ENCODE measurements around the gene FOXI1. TPM values are rescaled to one million over a fixed set of nuclear protein-coding genes. Genes with fewer than 3 reads are reported as not detected.

Gene FOXI1
- total RNA-seq, 6 donors from 2014 or later: 0.30 TPM; not detected in 5

DNA sequence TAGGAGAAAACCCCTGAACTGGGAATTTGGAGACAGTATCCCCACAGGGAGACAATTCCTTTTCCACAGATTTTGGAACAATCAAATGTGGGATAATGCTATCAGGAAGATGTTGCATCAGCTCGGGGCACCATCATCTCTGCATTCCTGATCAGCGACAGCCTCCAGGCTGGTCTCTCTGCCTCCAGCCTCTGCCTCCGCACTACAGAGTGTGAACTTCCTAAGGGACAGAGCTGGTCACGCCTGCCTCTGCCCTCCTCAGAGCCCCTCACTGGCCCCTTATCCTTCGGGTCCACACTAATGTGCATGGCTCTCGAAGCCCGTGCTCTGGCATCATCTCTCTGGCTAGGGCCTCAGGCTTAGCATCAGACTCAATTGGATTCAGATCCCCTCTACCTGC is 8.6 kb downstream of the FOXI1 start:
- Histone ChIP-seq H3K36me3 (no peaks in the 10 kb centered on the region), H3K4me1 (no peaks in the 10 kb centered on the region), H3K27ac (no peak overlapping the region), H3K9me3 (no peaks in the 10 kb centered on the region), H3K27me3 (no peaks in the 10 kb centered on the region), H3K4me3 (no peak overlapping the region)
- DNase-seq: no peak
- 82 to 97% methylated on average over 7 of the region's 7 CpGs for WGBS, 2 donors
- TF ChIP-seq POLR2AphosphoS5 (IDR thresholded peaks at IDR 0.05): no peak
- TF ChIP-seq CTCF (IDR thresholded peaks at IDR 0.05): no peak
- TF ChIP-seq EP300 (IDR thresholded peaks at IDR 0.05): no peak
- no peak for TF ChIP-seq POLR2A (IDR thresholded peaks at IDR 0.05)
- no peak for ATAC-seq (ENCODE audit: low FRiP score in 2 of 2)

DNA sequence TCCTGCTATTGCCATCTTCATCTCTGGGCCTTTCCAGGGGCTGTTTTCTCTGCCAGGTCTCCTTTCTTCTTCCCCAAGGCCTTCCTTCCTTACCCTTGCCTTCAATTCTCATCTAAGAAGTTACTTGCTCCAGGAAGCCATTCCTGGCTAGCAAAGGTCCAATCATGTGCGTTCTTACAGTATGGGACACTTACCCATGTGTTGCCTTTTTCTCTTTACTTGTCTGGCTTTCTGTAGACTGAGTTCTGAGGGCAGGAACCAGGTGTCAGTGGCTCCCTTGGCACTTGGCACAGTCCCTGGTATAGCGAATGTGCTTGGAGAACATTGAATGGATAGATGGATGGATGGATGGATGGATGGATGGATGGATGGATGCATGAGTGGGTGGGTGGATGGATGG is 10.2 kb downstream of the FOXI1 start:
- no peaks in the 10 kb centered on the region for H3K4me1 ChIP-seq
- no peaks in the 10 kb centered on the region for H3K36me3 ChIP-seq
- no peak for DNase-seq
- 95 to 98% methylated on average over 2 of the region's 2 CpGs for WGBS, 2 donors
- ATAC-seq (ENCODE audit: low FRiP score in 2 of 2): no peak
- H3K27ac ChIP-seq: no peak overlapping the region
- H3K27me3 ChIP-seq: no peaks in the 10 kb centered on the region
- H3K4me3 ChIP-seq: no peak overlapping the region
- TF ChIP-seq CTCF (IDR thresholded peaks at IDR 0.05) (no peak), EP300 (IDR thresholded peaks at IDR 0.05) (no peak)
- no peaks in the 10 kb centered on the region for H3K9me3 ChIP-seq

DNA sequence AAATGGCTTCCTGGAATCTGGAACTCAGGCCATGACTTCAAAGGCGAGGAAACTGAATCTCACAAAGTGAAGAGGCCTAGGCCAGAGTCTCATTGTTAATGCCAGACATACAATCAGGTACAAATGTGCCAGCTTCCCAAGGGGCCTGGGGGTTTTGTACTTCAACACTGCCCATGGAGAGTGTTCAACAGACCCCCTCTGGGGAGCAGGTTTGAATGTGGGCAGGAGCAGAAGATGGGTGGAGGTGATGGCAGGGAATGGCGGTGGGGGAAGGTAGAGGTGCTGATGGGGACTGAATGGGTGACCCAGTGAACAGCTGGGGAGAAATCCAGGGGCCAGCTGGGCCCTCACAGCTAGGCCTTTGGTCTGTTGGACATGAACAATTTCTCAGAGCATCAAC is 12.0 kb downstream of the FOXI1 start:
- Histone ChIP-seq H3K36me3 (no peaks in the 10 kb centered on the region), H3K9me3 (no peaks in the 10 kb centered on the region), H3K4me1 (no peaks in the 10 kb centered on the region), H3K27ac (no peak overlapping the region), H3K27me3 (no peaks in the 10 kb centered on the region), H3K4me3 (no peak overlapping the region)
- WGBS, 2 donors: 92 to 93% methylated on average over 2 of the region's 2 CpGs
- TF ChIP-seq CTCF (IDR thresholded peaks at IDR 0.05) (no peak), EP300 (IDR thresholded peaks at IDR 0.05) (no peak), POLR2AphosphoS5 (IDR thresholded peaks at IDR 0.05) (no peak), POLR2A (IDR thresholded peaks at IDR 0.05) (no peak)
- ATAC-seq (ENCODE audit: low FRiP score in 2 of 2) (no peak), DNase-seq (no peak)

DNA sequence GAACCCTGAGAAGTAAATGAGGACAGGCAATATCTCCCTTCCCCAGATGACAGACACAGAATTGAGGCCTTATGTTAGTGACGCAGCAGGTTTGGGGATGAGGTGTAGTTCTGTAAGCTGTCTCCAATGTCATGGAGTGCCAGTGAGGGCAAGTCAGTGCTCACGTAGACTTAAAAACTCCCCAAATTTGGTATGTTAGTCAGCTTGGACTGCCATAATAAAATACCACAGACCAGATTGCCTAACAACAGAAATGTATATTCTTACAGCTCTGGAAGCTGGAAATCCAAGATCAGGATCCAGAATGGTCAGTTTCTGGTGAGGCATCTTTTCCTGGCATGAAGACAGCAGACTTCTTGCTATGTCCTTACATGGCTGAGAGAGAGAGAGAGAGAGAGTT is 14.9 kb downstream of the FOXI1 start:
- Histone ChIP-seq H3K9me3 (peaks cover 0 to 4% (median under 1%) of the 10 kb centered on the region in 4 donors), H3K27ac (no peak overlapping the region), H3K36me3 (no peaks in the 10 kb centered on the region), H3K4me3 (no peak overlapping the region), H3K27me3 (no peaks in the 10 kb centered on the region), H3K4me1 (no peaks in the 10 kb centered on the region)
- DNase-seq (no peak), ATAC-seq (ENCODE audit: low FRiP score in 2 of 2) (no peak)
- TF ChIP-seq CTCF (IDR thresholded peaks at IDR 0.05) (no peak), EP300 (IDR thresholded peaks at IDR 0.05) (no peak), POLR2AphosphoS5 (IDR thresholded peaks at IDR 0.05) (no peak), POLR2A (IDR thresholded peaks at IDR 0.05) (no peak)
- WGBS, 2 donors: 97 to 100% methylated on average over 2 of the region's 2 CpGs

GRCh38 chr5:170121321-170121720 is 15.6 kb downstream of the FOXI1 start:
- WGBS, 2 donors: 91 to 93% methylated on average over 7 of the region's 7 CpGs
- Histone ChIP-seq H3K27me3 (no peaks in the 10 kb centered on the region), H3K36me3 (no peaks in the 10 kb centered on the region), H3K27ac (no peak overlapping the region), H3K9me3 (peaks cover 5 to 11% (median 7%) of the 10 kb centered on the region in 4 donors), H3K4me3 (no peak overlapping the region), H3K4me1 (no peaks in the 10 kb centered on the region)
- no peak for ATAC-seq (ENCODE audit: low FRiP score in 2 of 2)
- no peak for DNase-seq
- TF ChIP-seq EP300 (IDR thresholded peaks at IDR 0.05): no peak
